ENCODE results near the gene GMDS. TPM values are rescaled to one million over a fixed set of nuclear protein-coding genes. Genes with fewer than 3 reads are reported as not detected.

The GMDS gene
- total RNA-seq, 2 experiments from 2014 or later = 13.9 to 16.4 TPM

DNA sequence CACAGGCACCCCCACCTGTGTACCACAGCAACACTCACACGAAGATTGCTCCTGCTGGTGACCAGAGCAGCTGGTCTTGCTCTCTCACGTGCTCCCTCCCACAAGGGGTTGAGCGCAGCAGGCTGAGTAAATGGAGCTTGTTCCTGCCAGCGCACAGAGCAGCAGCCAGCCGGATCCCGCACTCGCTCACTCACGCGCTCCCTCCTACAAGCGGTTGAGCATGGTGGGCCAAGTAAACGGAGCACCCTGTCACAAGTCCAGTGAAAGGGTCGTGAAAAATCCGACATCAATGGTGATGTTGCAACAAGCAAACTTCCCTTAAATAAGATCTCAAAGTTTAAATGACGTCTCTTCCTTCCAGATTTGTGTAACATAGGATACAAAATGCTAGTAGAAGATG lies 322.0 kb downstream of the GMDS start:
- POLR2A ChIA-PET = no interaction called here
- intact Hi-C loops (cut with DNase I, micrococcal nuclease) = no loop called here
- no peak overlapping the region for H3K4me3 Mint-ChIP-seq
- Histone ChIP-seq H3K27me3 (ENCODE audit: control insufficient read depth in 1 of 2, insufficient read depth in 2 of 2, low read length in 2 of 2) (no peaks in the 10 kb centered on the region), H3K4me3 (ENCODE audit: low read length) (no peak overlapping the region), H3K4me1 (ENCODE audit: insufficient read depth, low read length) (no peaks in the 10 kb centered on the region), H3K27ac (ENCODE audit: low read depth in 1 of 2, low read length in 2 of 2) (no peak overlapping the region), H3K36me3 (ENCODE audit: insufficient read depth, low read length) (no peaks in the 10 kb centered on the region), H3K9me3 (ENCODE audit: control insufficient read depth in 1 of 2, insufficient read depth in 1 of 2, low read length in 2 of 2) (peaks cover 0 to 4% of the 10 kb centered on the region in 2 experiments)
- no peak overlapping the region for H3K27ac Mint-ChIP-seq
- peaks cover 8% of the 10 kb centered on the region for H3K36me3 Mint-ChIP-seq (ENCODE audit: low read depth)
- no peak for ATAC-seq (ENCODE audit: poor library complexity)
- no peaks in the 10 kb centered on the region for H3K4me1 Mint-ChIP-seq (ENCODE audit: low read depth)
- CTCF ChIA-PET = no interaction called here
- H3K9me3 Mint-ChIP-seq = no peaks in the 10 kb centered on the region
- no peak for TF ChIP-seq CTCF (IDR thresholded peaks at IDR 0.05)
- no peak for DNase-seq
- H3K27me3 Mint-ChIP-seq = no peaks in the 10 kb centered on the region

GRCh38 chr6:1917626-1918371 lies 327.6 kb downstream of the GMDS start:
- ChIA-PET CTCF (no interaction called here), POLR2A (no interaction called here)
- DNase-seq (no peak), ATAC-seq (ENCODE audit: poor library complexity) (no peak)
- Mint-ChIP-seq H3K9me3 (no peaks in the 10 kb centered on the region), H3K27me3 (no peaks in the 10 kb centered on the region), H3K27ac (no peak overlapping the region), H3K4me3 (no peak overlapping the region), H3K36me3 (ENCODE audit: low read depth) (no peaks in the 10 kb centered on the region), H3K4me1 (ENCODE audit: low read depth) (peaks cover 15% of the 10 kb centered on the region)
- intact Hi-C loops (cut with DNase I, micrococcal nuclease) = no loop called here
- Histone ChIP-seq H3K27ac (ENCODE audit: low read depth in 1 of 2, low read length in 2 of 2) (no peak overlapping the region), H3K9me3 (ENCODE audit: control insufficient read depth in 1 of 2, insufficient read depth in 1 of 2, low read length in 2 of 2) (no peaks in the 10 kb centered on the region), H3K4me3 (ENCODE audit: low read length) (no peak overlapping the region), H3K27me3 (ENCODE audit: control insufficient read depth in 1 of 2, insufficient read depth in 2 of 2, low read length in 2 of 2) (no peaks in the 10 kb centered on the region), H3K4me1 (ENCODE audit: insufficient read depth, low read length) (no peaks in the 10 kb centered on the region), H3K36me3 (ENCODE audit: insufficient read depth, low read length) (no peaks in the 10 kb centered on the region)
- no peak for TF ChIP-seq CTCF (IDR thresholded peaks at IDR 0.05)

GRCh38 chr6:1916334-1917070 lies 328.9 kb downstream of the GMDS start:
- DNase-seq = no peak
- TF ChIP-seq CTCF (IDR thresholded peaks at IDR 0.05) = no peak
- Histone ChIP-seq H3K36me3 (ENCODE audit: insufficient read depth, low read length) (no peaks in the 10 kb centered on the region), H3K9me3 (ENCODE audit: control insufficient read depth in 1 of 2, insufficient read depth in 1 of 2, low read length in 2 of 2) (no peaks in the 10 kb centered on the region), H3K27me3 (ENCODE audit: control insufficient read depth in 1 of 2, insufficient read depth in 2 of 2, low read length in 2 of 2) (no peaks in the 10 kb centered on the region), H3K4me3 (ENCODE audit: low read length) (no peak overlapping the region), H3K4me1 (ENCODE audit: insufficient read depth, low read length) (no peaks in the 10 kb centered on the region), H3K27ac (ENCODE audit: low read depth in 1 of 2, low read length in 2 of 2) (no peak overlapping the region)
- Mint-ChIP-seq H3K4me3 (no peak overlapping the region), H3K36me3 (ENCODE audit: low read depth) (no peaks in the 10 kb centered on the region), H3K27me3 (no peaks in the 10 kb centered on the region), H3K4me1 (ENCODE audit: low read depth) (peaks cover 15% of the 10 kb centered on the region), H3K27ac (no peak overlapping the region), H3K9me3 (no peaks in the 10 kb centered on the region)
- ChIA-PET CTCF (no interaction called here), POLR2A (no interaction called here)
- no peak for ATAC-seq (ENCODE audit: poor library complexity)
- intact Hi-C loops (cut with DNase I, micrococcal nuclease) = no loop called here

Data from CD4-positive, alpha-beta T cell (primary cell).